Inflammatory macrophage treated with lipopolysaccharide for 1 hour (primary cell): ENCODE data around the gene RABL6.
"Not testable (repeated sequence)": the region's sequence is repeated elsewhere in the genome, so short reads cannot be mapped to it uniquely, and the experiment has no call there.

Experiments used
- DNase-seq, 2 donors: peaks; one replicate each; pipeline ENCODE4 v3.0.0-alpha.2; 2020 to 2022

Gene RABL6

GRCh38 chr9:136823136-136824046, 15.6 kb downstream of the RABL6 start:
- DNase-seq, result no peak

DNA sequence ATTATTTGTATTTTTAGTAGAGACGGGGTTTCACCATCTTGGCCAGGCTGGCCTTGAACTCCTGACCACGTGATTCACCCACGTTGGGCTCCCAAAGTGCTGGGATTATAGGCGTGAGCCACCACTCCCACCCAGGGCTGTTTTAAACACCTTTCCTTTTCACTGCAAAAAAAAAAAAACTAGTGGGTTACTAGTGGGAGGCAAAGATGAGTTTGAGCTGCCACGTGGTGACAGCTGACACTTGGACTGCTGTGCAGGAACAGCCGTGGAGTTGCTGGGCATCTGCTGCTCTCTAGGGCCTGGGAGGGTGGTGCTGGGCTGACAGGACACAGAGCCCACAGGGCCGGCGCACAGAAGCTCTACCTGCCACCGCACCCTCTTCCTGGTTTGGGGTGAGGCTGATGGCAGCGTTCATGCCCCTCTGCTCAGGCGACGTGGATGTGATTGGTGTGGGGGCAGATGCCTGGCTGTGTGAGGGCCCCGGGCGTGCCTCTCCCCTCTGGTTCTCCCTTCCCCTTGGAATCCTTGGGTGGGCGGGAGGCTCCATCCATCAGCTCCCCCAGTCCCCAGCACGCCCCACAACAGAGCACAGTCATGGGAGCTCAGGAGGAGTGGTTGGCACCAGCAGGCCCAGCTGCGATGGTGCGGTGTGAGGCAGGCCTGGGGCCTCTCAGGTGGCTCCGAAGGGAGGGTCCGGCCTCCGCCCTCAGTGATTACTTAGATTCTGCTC, 16.9 kb downstream of the RABL6 start:
- DNase-seq, result no peak

DNA sequence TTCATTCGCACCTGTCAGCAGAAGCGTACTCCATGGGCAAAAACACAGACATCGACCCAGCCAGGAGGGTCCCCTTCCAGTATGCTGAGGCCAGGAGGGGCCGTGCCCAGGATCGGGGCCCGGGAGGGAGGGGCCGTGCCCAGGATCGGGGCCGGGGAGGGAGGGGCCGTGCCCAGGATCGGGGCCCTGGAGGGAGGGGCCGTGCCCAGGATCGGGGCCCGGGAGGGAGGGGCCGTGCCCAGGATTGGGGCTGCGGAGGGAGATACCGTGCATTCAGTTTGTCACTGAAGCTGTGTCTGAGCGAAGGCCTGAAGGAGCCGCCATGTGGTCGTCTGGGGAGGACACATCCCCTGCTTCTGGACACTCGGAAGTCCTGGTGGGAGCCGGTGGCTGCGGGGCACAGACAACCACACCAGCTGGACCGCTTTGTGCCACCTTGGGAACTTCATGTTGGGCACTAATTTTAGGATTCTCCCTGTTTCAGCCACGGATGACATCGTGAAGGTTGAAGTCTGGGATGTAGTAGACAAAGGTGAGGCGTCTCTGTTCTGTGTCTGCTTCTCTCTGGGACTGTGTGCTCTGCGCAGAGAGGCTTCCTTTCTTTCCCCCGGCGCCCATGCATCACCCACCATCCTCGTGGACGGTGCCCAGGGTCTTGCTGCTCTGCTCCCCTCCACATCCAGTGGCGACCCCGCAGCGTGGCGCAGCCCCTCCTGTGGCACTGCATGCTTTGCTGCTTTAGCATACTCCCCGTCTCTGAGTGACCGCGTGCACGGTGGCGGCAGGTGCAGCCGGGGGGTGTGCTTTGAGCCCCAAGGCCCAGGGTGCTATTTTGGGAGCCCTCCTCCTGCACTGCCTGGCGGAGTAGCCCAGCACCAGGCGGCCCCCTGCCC, 17.8 kb downstream of the RABL6 start:
- DNase-seq, result no peak

DNA sequence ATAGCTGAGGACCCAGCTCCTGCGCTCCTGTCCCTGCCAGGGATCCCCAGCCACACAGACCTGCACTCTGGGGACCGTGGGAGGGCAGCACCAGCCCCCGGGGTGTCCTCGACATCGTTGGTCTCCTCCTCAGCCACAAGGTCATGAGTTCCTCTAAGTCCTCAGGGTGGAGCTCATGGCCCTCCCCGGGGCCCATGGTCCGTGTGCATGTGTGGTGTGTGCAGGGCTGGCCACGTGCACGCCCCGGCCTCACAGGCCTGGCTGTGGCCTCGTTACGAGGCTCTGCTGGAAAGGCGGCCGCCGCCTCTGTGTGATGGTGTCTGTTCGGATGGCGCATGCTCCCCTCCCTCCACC, 18.4 kb downstream of the RABL6 start:
- no peak for DNase-seq

DNA sequence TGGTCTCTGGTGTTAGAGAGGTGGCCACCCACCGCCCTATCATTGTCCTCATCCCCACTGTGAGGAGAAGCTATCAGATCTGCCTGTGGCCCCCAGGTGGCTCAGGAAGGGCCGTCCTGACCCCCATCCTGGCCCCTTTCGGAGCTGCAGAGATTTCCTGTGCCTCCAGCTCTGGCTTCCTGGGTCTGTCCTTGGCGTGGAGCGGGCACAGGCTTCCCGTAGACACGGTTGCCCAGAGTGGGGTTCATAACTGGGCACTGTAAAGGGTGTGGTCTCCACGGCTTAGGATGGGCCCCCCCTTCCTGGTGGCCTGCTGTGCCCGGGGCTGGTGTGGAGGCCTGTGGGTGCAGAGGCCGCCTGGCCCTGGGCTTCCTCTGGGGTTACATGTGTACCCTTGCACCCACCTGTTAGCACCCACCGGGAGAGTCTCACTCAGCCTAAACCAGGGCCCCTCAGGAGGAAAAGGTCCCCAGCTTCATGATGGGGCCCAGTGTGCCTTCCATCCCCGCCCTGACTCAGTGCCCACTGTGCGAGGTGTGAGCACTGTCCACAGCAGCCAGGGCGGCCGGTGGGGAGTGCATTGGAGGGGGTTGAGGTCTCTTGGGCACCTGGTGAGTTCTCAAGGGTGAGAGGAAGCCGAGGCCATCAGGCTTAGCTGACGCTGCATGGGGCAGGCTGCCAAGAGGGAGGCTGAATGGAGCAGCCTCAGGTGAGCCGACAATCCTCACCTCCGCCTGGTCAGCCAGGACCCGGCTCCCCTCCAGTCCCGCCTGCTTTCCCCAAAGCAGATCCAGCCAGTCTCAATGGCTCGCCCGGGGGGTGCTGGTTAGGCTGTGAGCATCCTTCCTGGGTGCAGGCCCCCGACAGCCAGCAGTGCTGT, 19.2 kb downstream of the RABL6 start:
- no peak for DNase-seq

DNA sequence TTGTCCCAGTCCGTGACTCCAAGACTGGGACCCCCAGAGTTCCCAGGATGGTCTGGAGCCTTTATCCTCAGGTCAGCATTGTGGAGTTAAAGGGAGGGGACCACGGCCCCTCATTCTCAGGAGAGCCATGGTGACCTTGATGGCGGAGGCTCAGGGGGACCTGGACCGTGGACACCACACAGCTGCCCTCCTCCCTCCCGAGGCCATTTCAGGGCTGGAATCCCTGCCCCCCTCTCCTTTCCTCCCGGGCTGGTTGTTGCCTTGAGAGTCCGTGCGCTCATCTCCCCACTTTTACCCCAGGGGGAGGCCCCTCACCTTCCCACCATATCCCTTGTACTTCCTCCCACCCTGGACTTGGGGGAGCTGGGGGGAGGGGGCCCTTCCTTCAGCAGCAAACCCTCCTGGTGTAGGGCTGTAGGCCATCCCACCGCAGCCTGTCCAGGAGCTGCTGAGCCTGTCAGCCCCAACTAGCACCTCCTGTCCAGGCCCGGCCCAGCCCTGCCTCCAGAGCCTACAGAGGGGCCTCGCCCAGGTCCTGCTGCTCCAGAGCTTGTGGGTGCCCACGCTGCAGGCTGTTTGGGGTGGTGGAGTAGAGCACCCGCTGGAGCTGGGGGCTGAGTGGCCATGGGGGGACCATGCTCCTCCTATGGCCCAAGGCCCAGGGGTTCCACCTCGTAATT, 20.2 kb downstream of the RABL6 start:
- DNase-seq, result no peak

- DNase-seq, result no peak
Observed at GRCh38 chr9:136828474-136829140, 20.9 kb downstream of the RABL6 start.

DNA sequence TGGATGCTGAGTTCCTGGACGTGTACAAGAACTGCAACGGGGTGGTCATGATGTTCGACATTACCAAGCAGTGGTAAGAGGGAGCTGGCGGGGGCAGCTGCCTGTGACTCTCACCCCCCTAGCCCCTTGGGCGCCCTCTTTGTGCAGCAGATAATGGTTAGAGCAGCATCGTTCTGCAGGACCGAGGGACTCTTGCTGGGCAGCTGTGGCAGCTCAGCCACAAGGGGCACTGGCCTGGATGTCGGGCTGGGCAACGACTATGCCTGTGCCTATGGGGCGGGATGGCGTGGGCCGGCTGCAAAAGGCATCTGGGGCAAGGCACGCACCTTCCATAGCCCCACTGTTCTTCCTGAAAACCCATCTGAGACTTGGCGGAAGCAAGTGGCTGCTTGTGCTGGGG, 21.7 kb downstream of the RABL6 start:
- no peak for DNase-seq

DNA sequence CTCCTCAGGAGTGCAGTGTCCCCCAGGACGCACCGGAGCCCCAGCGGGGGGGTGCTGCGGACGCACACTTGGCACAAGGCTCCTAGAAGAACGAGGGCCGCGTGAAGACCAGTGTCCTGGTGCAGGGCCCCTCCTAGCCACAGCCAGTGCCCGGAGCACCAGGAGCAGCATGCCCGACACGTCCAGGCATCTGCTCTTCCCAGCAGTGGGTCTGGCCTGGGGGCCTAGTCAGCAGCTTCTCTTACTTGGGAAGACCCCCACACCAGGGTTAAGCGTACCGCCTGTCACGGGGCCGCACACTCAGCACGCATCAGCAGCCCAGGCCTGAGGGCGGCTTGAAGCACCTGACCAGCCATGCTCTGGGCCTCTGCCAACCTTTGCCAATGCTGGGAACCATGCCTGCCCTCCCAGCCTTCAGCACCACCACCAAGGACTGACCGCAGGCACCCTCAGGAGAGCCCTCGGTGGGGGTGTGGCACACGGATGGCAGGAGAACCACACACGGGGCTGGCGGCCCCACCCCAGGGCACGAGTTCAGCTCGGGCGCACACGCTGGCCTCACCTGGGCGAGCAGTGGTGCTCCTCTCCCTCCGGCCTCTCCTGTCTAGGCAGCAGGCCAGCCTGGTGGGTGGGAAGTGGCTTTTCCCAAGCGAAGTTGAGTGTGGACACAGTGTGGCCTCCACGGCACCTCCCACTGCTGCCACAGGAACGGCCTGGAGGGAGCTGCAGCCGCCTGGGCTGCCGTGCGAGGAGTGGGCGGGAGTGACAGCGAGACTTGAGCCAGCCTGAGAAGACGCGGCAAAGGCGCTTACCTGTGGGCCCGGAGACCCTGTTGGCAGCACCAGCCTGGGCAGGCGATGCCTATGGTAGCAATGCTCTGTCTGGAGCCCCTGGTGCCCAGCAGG, 22.5 kb downstream of the RABL6 start:
- no peak for DNase-seq

- no peak for DNase-seq
Observed at GRCh38 chr9:136831002-136831719, 23.4 kb downstream of the RABL6 start.

GRCh38 chr9:136831720-136832104, 24.0 kb downstream of the RABL6 start:
- DNase-seq, result no peak

GRCh38 chr9:136832581-136832980, 24.8 kb downstream of the RABL6 start:
- no peak for DNase-seq

GRCh38 chr9:136833381-136834048, 25.8 kb downstream of the RABL6 start:
- DNase-seq, result not testable (repeated sequence)

DNA sequence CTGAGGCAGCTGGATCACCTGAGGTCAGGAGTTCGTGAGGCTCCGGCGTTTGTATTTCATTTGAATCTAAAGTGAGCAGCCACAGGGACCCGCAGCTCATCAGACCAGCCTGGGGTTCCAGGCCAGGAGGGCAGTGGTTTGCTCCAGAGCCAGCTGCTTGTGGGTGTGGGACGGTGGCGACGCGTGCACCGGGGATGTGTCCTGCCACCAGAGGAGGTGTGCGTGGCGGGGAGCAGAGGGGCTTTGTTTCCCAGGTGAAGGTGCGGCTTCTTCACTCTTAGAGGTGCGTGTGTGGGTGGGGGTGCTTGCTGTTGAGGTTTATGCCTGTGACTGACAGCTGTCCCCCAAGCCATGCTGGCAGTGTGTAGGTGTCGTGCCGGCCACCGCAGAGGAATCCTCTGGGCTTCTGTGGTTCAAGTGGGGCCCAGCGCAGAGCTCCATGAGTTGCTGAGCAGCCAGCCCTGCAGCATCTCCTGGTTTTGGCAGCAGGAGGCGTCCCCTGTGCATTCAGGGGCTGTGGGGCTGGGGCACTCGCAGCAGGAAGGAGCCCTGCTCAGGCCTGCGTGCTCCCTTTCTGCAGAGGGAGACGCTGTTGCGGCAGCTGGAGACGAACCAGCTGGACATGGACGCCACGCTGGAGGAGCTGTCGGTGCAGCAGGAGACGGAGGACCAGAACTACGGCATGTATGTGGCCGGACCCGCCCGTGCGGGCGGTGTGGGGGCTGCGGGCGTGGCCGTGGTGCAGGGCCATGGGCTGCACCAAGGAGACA, 27.6 kb downstream of the RABL6 start:
- DNase-seq, result no peak

DNA sequence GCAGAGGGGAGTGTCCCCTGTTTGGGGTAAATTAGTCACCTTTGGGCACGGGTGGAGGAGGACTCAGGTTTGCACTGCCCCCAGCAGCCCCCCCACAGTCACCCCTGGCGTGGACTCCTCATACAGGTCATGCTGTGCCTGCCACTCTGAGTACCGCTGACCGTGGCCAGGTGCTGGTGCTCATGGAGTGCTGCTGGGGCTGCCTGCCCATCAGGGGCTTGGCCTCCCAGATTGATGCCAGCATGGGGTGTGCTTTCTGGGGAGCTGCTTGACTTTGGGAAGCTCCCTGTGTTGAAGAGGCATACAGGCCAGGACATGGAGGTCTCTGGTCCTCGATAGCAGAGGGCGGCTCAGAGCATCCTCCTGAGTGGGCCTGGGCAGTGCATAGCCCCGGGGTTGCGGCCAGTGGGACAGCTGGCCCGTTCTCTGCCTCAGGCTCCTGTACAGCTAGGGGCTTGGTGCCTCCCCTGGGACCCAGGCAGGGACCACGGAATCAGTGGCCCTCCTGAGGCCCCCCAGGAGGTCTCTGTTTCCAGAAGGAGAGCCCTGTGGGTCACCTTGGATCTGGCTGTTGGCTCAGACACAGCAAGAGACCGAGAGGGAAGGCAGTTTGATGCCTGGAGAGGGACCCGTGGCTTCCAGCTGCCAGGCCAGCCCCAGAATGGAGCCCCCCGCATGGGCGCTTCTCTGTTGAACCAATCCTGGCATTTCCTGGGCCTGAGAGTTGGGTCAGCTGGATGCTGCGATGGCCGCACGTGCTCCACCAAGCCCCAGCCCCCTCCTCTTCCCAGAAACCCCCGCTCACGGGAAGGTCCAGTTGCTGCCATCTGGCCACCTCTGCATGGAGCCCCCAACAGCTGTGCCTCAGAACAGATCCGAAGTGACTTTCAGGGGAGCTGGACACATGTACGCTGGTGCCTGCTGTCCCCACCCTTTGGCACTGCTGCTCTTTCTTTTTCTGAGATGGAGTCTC, 28.5 kb downstream of the RABL6 start:
- no peak for DNase-seq

- no peak for DNase-seq
Observed at GRCh38 chr9:136837146-136837855, 29.6 kb downstream of the RABL6 start.
